ENCODE results near the gene CR2. TPM values are rescaled to one million over a fixed set of nuclear protein-coding genes. Genes with fewer than 3 reads are reported as not detected.

CR2 gene
- polyA plus RNA-seq (not detected in 2 replicates), polyA minus RNA-seq (not detected in 2 replicates)

DNA sequence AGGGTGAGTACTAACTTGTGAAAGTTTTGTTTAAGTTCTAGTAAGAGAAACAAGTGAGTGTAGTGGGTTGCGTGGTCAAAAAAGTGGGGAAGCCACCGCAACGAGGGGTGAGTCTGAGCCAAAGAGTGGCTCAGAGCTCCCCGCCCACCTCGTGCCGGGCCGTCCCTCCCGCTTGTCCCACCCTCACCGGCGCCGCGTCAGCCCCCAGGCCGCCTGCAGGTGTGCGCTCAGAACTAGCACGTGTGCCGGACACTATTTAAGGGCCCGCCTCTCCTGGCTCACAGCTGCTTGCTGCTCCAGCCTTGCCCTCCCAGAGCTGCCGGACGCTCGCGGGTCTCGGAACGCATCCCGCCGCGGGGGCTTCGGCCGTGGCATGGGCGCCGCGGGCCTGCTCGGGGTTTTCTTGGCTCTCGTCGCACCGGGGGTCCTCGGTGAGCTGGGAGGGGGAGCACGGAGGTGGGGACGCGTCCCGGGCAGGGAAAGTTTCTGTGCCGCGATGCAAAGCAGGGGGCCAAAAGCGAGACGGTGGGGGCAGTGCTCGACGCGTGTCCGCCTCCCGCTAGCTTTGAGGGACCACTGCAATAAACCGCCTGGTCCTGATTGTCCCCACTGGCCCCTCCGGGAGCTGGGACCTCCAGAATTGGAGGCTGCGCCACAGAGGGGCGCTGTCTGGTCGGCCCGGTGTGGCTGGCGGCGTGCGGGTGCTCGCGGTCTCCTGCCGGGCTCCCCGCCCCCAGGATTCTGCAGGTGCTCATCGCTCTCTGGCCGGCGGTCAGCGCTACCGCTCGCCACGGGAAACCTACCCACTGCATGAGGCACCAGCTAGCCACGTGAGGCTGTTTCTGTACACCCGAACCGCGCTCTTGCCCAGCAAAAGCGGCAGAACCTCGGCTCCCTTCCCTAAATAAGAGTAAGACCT, at the start of gene CR2:
TSS of gene CR2 (plus strand) at position 283 of the 919 bp plus-strand sequence. CDS start at position 374, 91 bp downstream.
- no peaks in the 10 kb centered on the region for H3K9me3 ChIP-seq (ENCODE audit: low read length)
- H3K9ac ChIP-seq (ENCODE audit: low read length) = no peak within 1 kb of the TSS
- H2AFZ ChIP-seq (ENCODE audit: low read depth, low read length) = no peak within 1 kb of the TSS
- H3K4me3 ChIP-seq (ENCODE audit: low read length) = peak within 1 kb of the TSS; percentile 68
- peaks cover 51% of the 10 kb centered on the region for H3K27me3 ChIP-seq (ENCODE audit: insufficient read depth, low read depth, low read length)
- no peaks in the 10 kb centered on the region for H3F3A ChIP-seq (ENCODE audit: insufficient read depth, low read length, poor library complexity, severe bottlenecking)
- no peaks in the 10 kb centered on the region for H3K9me2 ChIP-seq (ENCODE audit: insufficient read depth, low read length)
- H3K36me3 ChIP-seq (ENCODE audit: insufficient read depth, low read length) = no peaks in the 10 kb centered on the region
- TF ChIP-seq SMC3 (conservative IDR thresholded peaks at IDR 0.05; ENCODE audit: poor library complexity) (no peak), EZH2 (IDR thresholded peaks at IDR 0.05; ENCODE audit: borderline replicate concordance, insufficient read depth, low read length, poor library complexity, severe bottlenecking) (peak; percentile 22)
- TF ChIP-seq, protein P1, sequence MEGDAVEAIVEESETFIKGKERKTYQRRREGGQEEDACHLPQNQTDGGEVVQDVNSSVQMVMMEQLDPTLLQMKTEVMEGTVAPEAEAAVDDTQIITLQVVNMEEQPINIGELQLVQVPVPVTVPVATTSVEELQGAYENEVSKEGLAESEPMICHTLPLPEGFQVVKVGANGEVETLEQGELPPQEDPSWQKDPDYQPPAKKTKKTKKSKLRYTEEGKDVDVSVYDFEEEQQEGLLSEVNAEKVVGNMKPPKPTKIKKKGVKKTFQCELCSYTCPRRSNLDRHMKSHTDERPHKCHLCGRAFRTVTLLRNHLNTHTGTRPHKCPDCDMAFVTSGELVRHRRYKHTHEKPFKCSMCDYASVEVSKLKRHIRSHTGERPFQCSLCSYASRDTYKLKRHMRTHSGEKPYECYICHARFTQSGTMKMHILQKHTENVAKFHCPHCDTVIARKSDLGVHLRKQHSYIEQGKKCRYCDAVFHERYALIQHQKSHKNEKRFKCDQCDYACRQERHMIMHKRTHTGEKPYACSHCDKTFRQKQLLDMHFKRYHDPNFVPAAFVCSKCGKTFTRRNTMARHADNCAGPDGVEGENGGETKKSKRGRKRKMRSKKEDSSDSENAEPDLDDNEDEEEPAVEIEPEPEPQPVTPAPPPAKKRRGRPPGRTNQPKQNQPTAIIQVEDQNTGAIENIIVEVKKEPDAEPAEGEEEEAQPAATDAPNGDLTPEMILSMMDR (IDR thresholded peaks at IDR 0.05; ENCODE audit: poor library complexity, severe bottlenecking) = peak; percentile 55
- H4K20me1 ChIP-seq (ENCODE audit: insufficient read depth) = no peaks in the 10 kb centered on the region
- H3K79me2 ChIP-seq (replicated peaks; ENCODE audit: insufficient read depth, low read length) = no peaks in the 10 kb centered on the region
- H3K27ac ChIP-seq (ENCODE audit: low read length) = no peak within 1 kb of the TSS
- H3K4me2 ChIP-seq (ENCODE audit: low read length) = peak within 1 kb of the TSS; percentile 35

DNA sequence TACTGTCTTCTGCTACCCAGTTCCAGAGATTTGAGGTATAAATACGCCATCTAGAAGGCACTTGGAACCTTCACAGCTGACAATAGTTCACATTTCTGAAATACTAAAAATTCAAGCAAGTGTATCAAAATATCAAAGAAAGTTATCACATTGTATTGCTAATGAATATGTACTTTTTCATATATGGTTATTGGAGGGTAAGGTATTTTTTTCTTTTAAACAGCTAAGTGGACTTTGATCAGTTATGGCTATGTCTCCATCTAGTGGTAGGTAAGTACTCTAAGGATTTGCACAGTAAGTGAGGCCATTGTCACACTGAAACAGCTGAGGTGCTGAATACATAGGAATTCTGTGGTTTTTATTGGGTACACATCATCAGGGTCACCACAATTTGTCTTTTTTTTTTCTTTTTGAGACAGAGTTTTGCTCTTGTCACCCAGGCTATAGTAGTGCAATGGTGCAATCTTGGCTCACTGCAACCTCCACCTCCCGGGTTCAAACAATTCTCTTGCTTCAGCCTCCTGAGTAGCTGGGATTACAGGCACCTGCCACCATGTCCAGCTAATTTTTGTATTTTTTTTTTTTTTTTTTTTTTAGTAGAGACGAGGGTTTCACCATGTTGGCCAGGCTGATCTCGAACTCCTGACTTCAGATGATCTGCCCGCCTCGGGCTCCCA, 49.1 kb upstream of the CR2 start:
- H3K9me2 ChIP-seq (ENCODE audit: insufficient read depth, low read length) = no peaks in the 10 kb centered on the region
- no peaks in the 10 kb centered on the region for H3F3A ChIP-seq (ENCODE audit: insufficient read depth, low read length, poor library complexity, severe bottlenecking)
- H3K36me3 ChIP-seq (ENCODE audit: insufficient read depth, low read length) = no peaks in the 10 kb centered on the region
- no peak overlapping the region for H2AFZ ChIP-seq (ENCODE audit: low read depth, low read length)
- TF ChIP-seq RAD21 (conservative IDR thresholded peaks at IDR 0.05) (peak; percentile 88), TAF1 (IDR thresholded peaks at IDR 0.05; ENCODE audit: low read depth) (no peak), SMC3 (conservative IDR thresholded peaks at IDR 0.05; ENCODE audit: poor library complexity) (peak; percentile 82), EZH2 (IDR thresholded peaks at IDR 0.05; ENCODE audit: borderline replicate concordance, insufficient read depth, low read length, poor library complexity, severe bottlenecking) (no peak)
- TF ChIP-seq, protein P1 (IDR thresholded peaks at IDR 0.05; ENCODE audit: poor library complexity, severe bottlenecking) = peak; percentile 89
- no peak overlapping the region for H3K4me2 ChIP-seq (ENCODE audit: low read length)
- H3K9me3 ChIP-seq (ENCODE audit: low read length) = no peaks in the 10 kb centered on the region
- H3K27me3 ChIP-seq (ENCODE audit: insufficient read depth, low read depth, low read length) = no peaks in the 10 kb centered on the region
- no peaks in the 10 kb centered on the region for H4K20me1 ChIP-seq (ENCODE audit: insufficient read depth)
- H3K9ac ChIP-seq (ENCODE audit: low read length) = no peak overlapping the region
- no peak overlapping the region for H3K27ac ChIP-seq (ENCODE audit: low read length)
- H3K79me2 ChIP-seq (replicated peaks; ENCODE audit: insufficient read depth, low read length) = no peaks in the 10 kb centered on the region
- no peak overlapping the region for H3K4me3 ChIP-seq (ENCODE audit: low read length)

DNA sequence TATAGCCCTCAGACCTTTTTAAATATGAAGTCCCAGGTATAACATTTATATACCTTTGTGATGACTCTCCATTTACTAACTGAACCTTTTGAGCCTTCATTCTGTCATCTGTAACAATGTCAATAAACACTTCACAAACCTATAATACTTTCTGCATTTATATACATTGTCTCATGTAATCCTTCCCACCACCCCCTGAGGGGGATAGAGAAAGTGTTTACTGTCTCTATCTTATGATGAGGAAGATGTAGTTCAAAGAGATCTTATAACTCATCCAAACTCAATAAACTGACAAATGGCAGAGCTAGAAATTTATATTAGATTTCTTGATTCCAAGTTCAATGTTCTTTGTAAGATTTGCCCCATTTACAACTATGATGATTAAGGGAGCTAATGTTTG, 48.3 kb upstream of the CR2 start:
- H3K4me3 ChIP-seq (ENCODE audit: low read length) = no peak overlapping the region
- H2AFZ ChIP-seq (ENCODE audit: low read depth, low read length) = no peak overlapping the region
- H4K20me1 ChIP-seq (ENCODE audit: insufficient read depth) = no peaks in the 10 kb centered on the region
- no peaks in the 10 kb centered on the region for H3K36me3 ChIP-seq (ENCODE audit: insufficient read depth, low read length)
- no peaks in the 10 kb centered on the region for H3F3A ChIP-seq (ENCODE audit: insufficient read depth, low read length, poor library complexity, severe bottlenecking)
- no peak overlapping the region for H3K27ac ChIP-seq (ENCODE audit: low read length)
- no peak overlapping the region for H3K9ac ChIP-seq (ENCODE audit: low read length)
- no peaks in the 10 kb centered on the region for H3K9me2 ChIP-seq (ENCODE audit: insufficient read depth, low read length)
- no peaks in the 10 kb centered on the region for H3K9me3 ChIP-seq (ENCODE audit: low read length)
- no peaks in the 10 kb centered on the region for H3K79me2 ChIP-seq (replicated peaks; ENCODE audit: insufficient read depth, low read length)
- H3K4me2 ChIP-seq (ENCODE audit: low read length) = no peak overlapping the region
- no peaks in the 10 kb centered on the region for H3K27me3 ChIP-seq (ENCODE audit: insufficient read depth, low read depth, low read length)
- TF ChIP-seq TAF1 (IDR thresholded peaks at IDR 0.05; ENCODE audit: low read depth) = no peak
- TF ChIP-seq, protein P2, sequence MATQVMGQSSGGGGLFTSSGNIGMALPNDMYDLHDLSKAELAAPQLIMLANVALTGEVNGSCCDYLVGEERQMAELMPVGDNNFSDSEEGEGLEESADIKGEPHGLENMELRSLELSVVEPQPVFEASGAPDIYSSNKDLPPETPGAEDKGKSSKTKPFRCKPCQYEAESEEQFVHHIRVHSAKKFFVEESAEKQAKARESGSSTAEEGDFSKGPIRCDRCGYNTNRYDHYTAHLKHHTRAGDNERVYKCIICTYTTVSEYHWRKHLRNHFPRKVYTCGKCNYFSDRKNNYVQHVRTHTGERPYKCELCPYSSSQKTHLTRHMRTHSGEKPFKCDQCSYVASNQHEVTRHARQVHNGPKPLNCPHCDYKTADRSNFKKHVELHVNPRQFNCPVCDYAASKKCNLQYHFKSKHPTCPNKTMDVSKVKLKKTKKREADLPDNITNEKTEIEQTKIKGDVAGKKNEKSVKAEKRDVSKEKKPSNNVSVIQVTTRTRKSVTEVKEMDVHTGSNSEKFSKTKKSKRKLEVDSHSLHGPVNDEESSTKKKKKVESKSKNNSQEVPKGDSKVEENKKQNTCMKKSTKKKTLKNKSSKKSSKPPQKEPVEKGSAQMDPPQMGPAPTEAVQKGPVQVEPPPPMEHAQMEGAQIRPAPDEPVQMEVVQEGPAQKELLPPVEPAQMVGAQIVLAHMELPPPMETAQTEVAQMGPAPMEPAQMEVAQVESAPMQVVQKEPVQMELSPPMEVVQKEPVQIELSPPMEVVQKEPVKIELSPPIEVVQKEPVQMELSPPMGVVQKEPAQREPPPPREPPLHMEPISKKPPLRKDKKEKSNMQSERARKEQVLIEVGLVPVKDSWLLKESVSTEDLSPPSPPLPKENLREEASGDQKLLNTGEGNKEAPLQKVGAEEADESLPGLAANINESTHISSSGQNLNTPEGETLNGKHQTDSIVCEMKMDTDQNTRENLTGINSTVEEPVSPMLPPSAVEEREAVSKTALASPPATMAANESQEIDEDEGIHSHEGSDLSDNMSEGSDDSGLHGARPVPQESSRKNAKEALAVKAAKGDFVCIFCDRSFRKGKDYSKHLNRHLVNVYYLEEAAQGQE (IDR thresholded peaks at IDR 0.05; ENCODE audit: borderline replicate concordance) = no peak
- TF ChIP-seq POLR2AphosphoS5 (IDR thresholded peaks at IDR 0.05) = no peak
- TF ChIP-seq RAD21 (conservative IDR thresholded peaks at IDR 0.05) = no peak

Data from neural cell (in vitro differentiated cells).